Cerebellar cortex (tissue), 1 donor: Measurements from ENCODE around the gene NR0B1.
A peak's percentile ranks its signal among the peaks of the same experiment; 100 is the strongest.

Source experiments
- DNase-seq: peaks from one replicate; pipeline ENCODE4 v3.0.0-alpha.2; 2015; ENCODE audit warnings: low spot score

Gene NR0B1, protein sequence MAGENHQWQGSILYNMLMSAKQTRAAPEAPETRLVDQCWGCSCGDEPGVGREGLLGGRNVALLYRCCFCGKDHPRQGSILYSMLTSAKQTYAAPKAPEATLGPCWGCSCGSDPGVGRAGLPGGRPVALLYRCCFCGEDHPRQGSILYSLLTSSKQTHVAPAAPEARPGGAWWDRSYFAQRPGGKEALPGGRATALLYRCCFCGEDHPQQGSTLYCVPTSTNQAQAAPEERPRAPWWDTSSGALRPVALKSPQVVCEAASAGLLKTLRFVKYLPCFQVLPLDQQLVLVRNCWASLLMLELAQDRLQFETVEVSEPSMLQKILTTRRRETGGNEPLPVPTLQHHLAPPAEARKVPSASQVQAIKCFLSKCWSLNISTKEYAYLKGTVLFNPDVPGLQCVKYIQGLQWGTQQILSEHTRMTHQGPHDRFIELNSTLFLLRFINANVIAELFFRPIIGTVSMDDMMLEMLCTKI

GRCh38 chrX:30309139-30309571, at the start of gene NR0B1:
NR0B1 (minus strand) TSS chrX:30309390; CDS start chrX:30309363, 27 bp downstream.
- DNase-seq, result no peak

- DNase-seq, result no peak
Observed at GRCh38 chrX:30349946-30350345, 40.8 kb upstream of the NR0B1 start.

- no peak for DNase-seq
Observed at GRCh38 chrX:30343206-30343605, 34.0 kb upstream of the NR0B1 start.

DNA sequence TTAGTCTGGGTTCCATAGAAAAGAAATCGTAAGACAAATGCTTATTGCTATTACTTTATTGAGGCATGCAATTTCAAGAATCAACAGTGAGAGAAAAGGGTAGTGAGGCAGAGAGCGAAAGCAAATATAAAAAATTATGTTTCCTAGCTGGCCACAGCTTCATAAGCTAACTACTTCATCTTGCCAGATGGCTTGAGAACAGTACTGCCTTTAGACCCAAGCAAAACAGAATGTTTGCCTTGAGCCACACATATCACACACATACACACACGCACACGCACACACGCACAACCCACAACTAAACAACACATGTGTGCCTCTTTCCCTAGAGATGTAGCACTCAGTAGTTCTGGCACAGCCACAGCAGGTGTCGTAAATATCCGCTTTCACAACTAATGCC, 31.6 kb upstream of the NR0B1 start:
- DNase-seq, result no peak

DNA sequence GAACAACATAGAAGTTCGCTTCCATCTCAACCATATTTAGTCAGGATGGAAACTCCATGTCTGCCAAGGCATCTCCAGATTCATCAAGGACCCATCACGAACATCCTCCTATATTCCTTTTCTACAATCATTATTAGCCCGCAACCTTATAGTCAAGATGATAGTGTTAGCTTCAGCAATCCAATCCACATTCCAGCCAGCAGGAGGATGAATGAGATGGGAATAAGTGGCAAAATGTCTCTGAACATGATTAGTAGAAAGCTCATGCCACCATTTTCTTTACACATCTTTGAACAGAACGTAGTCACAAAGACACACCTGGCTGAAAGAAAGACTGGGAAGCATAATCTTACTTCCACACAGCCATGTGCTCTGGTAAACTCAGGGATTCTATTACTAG, 18.6 kb upstream of the NR0B1 start:
- DNase-seq, result no peak

GRCh38 chrX:30317308-30317707, 8.1 kb upstream of the NR0B1 start:
- DNase-seq, result no peak

DNA sequence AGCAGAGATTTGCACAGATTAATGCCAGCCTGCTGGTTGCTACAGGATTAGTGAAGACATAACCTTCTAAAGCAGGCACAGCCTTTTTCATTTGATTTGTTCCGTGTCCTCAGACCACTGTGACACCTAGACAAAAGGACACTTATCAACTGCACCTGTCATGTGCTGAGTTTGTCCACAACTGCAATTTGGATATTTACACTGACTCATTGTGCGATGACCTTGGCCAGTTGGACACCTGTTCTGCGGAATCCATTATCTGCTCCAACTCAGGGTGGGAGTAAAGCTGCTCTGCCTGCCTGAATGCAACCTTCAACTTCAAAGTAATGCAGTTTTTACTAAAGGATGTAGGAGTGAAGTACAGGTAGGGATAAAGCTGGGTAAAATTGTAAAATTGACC, 4.1 kb upstream of the NR0B1 start:
- DNase-seq, result no peak

- no peak for DNase-seq
Observed at GRCh38 chrX:30312858-30313257, 3.7 kb upstream of the NR0B1 start.

DNA sequence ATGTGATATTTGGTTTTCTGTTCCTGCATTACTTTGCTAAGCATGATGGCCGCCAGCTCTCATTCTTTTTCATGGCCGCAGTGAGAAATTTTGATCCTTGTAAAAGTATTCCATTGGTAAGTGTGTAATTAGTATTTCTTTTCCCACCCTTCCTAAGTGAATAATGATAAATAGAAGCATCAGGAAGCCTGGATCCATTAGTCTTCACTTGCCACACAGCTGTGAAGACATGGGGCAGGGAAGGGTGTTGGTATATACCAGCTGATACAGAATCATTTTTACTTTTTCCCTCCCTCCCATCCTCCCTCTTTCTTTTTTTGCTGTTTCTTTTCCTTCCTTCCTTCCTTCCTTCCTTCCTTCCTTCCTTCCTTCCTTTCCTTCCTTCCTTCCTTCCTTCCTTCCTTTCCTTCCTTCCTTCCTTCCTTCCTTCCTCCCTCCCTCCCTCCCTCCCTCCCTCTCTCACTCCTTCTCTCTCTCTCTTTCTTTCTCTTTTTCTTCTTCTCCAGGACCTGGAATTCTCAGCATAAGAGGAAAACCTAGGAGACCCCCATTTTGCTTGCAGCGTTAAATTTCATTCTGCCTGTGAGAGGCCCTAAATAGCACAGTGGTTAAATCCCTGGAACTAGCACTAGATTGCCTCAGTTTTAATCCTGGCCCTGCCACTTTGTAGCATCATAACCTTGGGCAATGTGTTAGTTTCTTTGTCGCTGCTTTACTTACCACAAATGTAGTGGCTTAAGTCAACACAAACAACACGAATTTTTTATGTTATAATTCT, 1.4 kb upstream of the NR0B1 start:
- DNase-seq, result no peak

DNA sequence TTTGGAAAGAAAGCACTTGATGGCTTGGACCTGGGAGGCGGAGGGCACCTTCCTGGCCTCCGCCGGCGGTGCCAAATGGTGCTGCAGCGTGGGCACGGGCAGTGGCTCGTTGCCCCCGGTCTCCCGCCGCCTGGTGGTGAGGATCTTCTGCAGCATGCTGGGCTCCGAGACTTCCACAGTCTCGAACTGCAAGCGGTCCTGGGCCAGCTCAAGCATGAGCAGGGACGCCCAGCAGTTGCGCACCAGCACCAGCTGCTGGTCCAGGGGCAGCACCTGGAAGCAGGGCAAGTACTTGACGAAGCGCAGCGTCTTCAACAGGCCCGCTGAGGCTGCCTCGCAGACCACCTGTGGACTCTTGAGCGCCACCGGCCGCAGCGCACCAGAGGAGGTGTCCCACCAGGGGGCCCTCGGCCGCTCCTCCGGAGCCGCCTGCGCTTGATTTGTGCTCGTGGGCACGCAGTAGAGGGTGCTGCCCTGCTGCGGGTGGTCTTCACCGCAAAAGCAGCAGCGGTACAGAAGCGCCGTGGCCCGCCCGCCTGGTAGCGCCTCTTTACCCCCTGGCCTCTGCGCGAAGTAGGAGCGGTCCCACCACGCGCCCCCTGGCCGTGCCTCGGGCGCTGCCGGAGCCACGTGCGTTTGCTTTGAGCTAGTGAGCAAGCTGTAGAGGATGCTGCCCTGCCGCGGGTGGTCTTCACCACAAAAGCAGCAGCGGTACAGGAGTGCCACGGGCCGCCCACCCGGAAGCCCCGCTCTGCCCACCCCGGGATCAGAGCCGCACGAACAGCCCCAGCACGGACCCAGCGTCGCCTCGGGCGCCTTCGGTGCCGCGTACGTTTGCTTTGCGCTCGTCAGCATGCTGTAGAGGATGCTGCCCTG, 689 bp downstream of the NR0B1 start:
- no peak for DNase-seq

DNA sequence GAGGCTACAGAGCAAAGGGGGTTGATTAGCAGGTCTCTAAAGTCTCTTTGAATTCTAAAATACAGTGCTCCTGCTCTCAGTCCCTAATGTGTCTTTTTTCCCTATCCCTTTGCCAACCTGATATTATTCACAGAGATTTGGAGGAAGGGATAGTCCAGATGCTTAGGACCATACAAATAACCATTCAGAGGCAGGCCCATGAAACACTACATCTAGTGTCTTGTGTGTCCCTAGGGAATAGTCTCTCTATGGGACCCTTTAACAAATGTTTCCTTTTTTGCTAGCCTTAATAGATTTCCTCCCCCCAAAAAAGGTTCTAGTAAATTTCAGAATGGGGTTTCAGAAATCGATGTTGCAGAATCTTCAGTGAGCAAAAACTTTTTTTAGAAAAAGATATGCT, 1.7 kb downstream of the NR0B1 start:
- DNase-seq, result no peak

DNA sequence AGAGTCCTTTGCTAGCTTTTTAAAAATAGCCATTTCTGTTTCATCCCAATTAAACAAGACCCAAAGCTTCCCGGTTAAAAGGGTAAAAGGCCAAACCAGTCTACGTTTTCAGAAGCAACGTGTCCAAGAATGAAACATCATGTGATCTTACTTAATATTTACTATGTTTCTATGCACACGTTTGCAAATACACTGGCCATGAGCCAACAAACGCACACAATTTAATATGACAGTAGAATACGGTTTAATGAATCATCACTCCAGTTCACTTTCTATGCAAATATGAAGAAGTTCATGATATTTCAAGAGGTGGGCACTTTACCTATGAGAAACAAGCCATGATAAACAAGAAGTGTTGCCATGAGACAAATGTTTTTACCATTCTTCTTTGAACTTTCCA, 4.3 kb downstream of the NR0B1 start:
- no peak for DNase-seq

- DNase-seq, result no peak
Observed at GRCh38 chrX:30302956-30303355, 6.2 kb downstream of the NR0B1 start.

DNA sequence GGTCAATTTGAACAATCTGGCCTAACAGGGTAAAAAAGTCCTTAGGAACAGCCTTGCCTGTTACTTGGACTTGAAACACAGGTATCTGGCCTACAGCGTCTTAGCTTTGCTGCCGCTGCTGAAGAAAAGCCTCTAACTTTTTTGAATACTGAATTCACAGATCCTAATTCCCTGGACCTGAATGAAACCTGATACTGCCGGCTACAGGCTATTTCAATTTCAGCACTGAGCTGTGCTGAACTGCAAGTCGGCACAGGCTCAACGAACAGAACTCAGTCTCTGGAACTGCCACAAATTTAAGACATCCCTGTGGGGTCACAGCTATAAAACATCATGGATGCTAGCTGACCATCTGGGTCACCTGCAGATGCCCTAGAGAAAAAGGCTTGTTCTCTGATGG, 7.2 kb downstream of the NR0B1 start:
- no peak for DNase-seq

DNA sequence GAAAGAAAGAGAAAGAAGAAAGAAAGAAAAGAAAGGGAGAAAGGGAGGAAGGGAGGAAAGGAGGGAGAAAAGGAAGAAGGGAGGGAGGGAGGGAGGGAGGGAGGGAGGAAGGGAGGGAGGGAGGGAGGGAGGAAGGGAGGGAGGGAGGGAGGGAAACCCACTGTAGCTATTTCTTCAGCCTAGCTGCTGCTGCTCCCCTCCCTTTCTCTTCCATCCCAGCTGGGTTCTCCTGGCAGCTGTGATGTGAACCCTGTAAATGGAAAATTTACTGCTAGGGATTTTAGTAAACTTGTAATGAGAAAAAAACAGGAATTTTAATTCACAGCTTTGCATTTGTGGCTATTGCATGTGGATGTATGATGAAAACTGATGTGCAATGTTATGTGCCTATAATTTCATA, 8.0 kb downstream of the NR0B1 start:
- DNase-seq, result no peak

- DNase-seq, result no peak
Observed at GRCh38 chrX:30296408-30297254, 12.6 kb downstream of the NR0B1 start.

DNA sequence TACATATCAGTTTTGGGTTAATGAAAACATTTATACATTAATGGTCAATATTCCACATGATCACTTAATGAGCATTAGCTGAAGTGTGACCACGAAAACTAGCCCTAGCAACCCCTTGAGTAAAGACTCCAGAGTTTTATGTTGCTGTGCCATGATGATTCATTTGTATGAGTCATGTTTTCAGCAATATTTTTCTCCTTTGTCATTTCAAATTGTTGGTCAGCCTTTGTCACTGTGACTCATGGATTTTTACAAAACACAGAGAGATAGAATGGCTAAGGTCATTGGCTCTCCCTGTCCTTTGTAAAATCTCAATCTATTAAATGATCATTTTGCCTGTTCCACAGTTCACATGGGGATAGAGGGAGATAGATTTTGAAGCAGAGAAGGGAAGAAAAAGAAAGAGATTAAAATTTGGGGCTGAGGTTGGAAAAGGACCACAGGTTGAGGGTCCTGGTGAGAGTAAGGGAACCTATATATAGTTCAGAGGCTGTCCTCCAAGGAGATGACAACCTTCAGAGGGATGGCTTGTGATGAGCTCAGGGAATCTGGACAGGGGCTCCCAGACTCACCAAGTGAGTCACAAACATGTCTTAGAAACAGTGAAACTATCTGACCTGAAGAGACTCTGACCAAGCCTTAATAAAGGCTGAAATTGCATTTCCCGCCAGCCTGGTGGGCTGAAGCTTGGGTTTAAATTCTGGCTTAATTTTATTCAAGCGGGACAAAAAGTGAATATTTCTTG, 25.6 kb downstream of the NR0B1 start:
- no peak for DNase-seq

- DNase-seq, result no peak
Observed at GRCh38 chrX:30282527-30282926, 26.7 kb downstream of the NR0B1 start.

DNA sequence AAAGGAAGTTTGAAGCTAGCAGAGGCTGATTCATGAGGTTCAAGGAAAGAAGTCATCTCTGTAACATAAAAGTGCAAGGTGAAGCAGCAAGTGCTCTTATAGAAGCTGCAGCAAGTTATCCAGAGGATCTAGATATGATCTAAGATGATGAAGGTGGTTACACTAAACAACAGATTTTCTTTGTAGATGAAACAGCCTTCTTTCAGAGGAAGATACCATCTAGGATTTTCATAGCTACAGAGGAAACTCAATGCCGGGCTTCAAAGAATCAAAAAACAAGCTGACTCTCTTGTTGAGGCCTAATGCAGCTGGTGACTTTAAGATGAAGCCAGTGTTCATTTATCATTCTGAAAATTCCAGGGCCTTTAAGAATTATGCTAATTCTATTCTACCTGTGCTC, 28.8 kb downstream of the NR0B1 start:
- DNase-seq, result no peak

GRCh38 chrX:30278365-30278764, 30.8 kb downstream of the NR0B1 start:
- no peak for DNase-seq

GRCh38 chrX:30275498-30275897, 33.7 kb downstream of the NR0B1 start:
- peak; percentile 0 for DNase-seq
